A673 (cell line): ENCODE measurements around the gene NFATC3. TPM values are rescaled to one million over a fixed set of nuclear protein-coding genes. Genes with fewer than 3 reads are reported as not detected.

ENCODE experiments used
- BruUV-seq: library from RNA; stranded (reverse); fragments of 400-500 nt; replicated peaks from 2 replicates; lab custom pipeline; 2021; lab: Mats Ljungman, UMichigan
- CTCF ChIA-PET: fragments of 300-600 bp; sonication (Branson Sonifier 250); formaldehyde crosslinking; loops from one replicate; lab custom pipeline; 2022; ENCODE audit warnings: antibody characterized with exemption; lab: Charles Lee
- POLR2A ChIA-PET: fragments of 300-600 bp; sonication (Branson Sonifier 250); formaldehyde crosslinking; loops from one replicate; lab custom pipeline; 2022; ENCODE audit warnings: antibody characterized with exemption; ENCODE audit not compliant: low non-redundant PET; lab: Charles Lee
- DNase-seq: peaks from one replicate; pipeline ENCODE4 v3.0.0-alpha.2; 2015; ENCODE audit warnings: low spot score
- H3K27ac ChIP-seq: fragments of 200-600 bp; sonication (generic); 2 replicates; pipeline ENCODE4 v1.5.1; 2016; ENCODE audit warnings: mixed run types, low read depth, mild to moderate bottlenecking, mixed read lengths, antibody characterized with exemption, low read length; ENCODE audit not compliant: poor library complexity, severe bottlenecking
- H3K27me3 ChIP-seq: fragments of 200-600 bp; sonication (generic); replicated peaks from 2 replicates; pipeline ENCODE4 v1.6.1; 2017; ENCODE audit warnings: mixed run types, low read depth, mild to moderate bottlenecking, mixed read lengths, antibody characterized with exemption, low read length; ENCODE audit not compliant: insufficient read depth, poor library complexity
- H3K36me3 ChIP-seq: fragments of 200-600 bp; sonication (generic); 2 replicates; pipeline ENCODE4 v1.6.1; 2016; ENCODE audit warnings: mixed run types, mild to moderate bottlenecking, mixed read lengths, antibody characterized with exemption, low read length; ENCODE audit not compliant: insufficient read depth, poor library complexity, severe bottlenecking
- H3K4me1 ChIP-seq: fragments of 200-600 bp; sonication (generic); 2 replicates; pipeline ENCODE4 v1.6.1; 2017; ENCODE audit warnings: mixed run types, mild to moderate bottlenecking, mixed read lengths, antibody characterized with exemption, low read length; ENCODE audit not compliant: insufficient read depth, poor library complexity, severe bottlenecking
- H3K4me3 ChIP-seq: fragments of 200-600 bp; sonication (generic); 2 replicates; pipeline ENCODE4 v1.5.1; 2016; ENCODE audit warnings: low read depth, mixed run types, mild to moderate bottlenecking, mixed read lengths, low read length; ENCODE audit not compliant: poor library complexity, severe bottlenecking
- H3K9me3 ChIP-seq: fragments of 200-600 bp; sonication (generic); 2 replicates; pipeline ENCODE4 v1.6.1; 2016; ENCODE audit warnings: mixed run types, low read depth, mild to moderate bottlenecking, mixed read lengths, antibody characterized with exemption, low read length; ENCODE audit not compliant: poor library complexity, severe bottlenecking
- EZH2 ChIP-seq: fragments of 200-600 bp; sonication (generic); IDR thresholded peaks from 2 replicates; pipeline ENCODE4 v1.6.1; 2017; ENCODE audit warnings: borderline replicate concordance, low read depth, mild to moderate bottlenecking, mixed read lengths, antibody characterized with exemption, low read length; ENCODE audit not compliant: poor library complexity, severe bottlenecking
- intact Hi-C: fragments of 100-400 bp; cut with micrococcal nuclease; formaldehyde crosslinking; loops from one replicate; pipeline ENCODE4 v1.10.0; 2022; ENCODE audit not compliant: unreplicated experiment
- total RNA-seq: library from RNA; stranded (reverse); gene quantifications from 2 replicates; pipeline ENCODE4 v1.2.3, GENCODE V29; 2021
- TF ChIP-seq, protein P1 (sequence below): fragments of 300-800, 200-600 bp; sonication (generic); conservative IDR thresholded peaks from 2 replicates; pipeline ENCODE4 v1.5.1; 2017; ENCODE audit warnings: low read depth, mild to moderate bottlenecking, antibody characterized with exemption, low read length, moderate library complexity, mixed read lengths

NFATC3 gene
- total RNA-seq, 1 experiment from 2014 or later = 56.0 TPM

DNA sequence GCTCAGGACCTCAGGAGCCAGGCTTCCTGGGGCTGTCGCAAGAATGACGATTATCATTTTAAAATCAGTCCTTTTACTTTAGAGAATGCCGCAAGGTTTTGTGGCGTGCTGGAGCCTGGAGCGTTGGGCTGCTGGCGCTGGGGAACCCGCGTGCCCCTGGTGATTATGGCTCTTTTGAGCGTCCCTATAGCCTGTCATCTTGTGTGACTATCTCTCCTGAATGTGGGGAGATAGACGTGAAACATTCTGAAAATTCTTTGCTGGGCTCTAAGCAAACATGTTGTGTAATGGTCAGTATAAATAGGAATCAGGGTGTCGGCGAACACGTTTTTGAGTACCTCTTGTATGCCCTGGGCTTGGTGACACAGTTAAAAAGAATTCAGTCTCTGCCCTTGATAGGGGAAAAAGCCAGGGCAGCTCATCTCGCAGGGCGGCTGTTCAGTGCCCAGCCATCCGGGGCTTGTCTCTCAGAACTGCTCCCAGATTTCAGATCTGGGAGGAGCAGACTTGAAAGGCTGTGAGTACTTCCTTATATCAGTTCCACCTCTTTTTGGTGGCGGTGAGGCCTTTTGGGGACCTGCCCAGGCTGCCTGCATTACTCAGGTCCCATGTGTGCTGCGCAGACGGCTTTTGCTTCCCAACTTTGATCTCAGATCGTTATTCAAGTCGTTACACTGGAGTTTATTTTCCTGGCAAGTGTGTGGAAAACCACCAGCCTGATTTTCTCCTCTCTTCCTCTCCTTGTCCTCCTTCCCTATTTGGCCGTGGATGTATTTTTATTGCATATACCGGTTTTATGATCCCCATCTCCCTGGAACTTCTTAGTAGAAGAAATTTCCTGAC, 180.1 kb downstream of the NFATC3 start:
- peak; percentile 67 for DNase-seq
- no peaks in the 10 kb centered on the region for H3K9me3 ChIP-seq
- no peaks in the 10 kb centered on the region for H3K27me3 ChIP-seq
- ChIA-PET POLR2A (no interaction called here), CTCF (interaction anchor here (2.1 kb wide), 1 partner anchor 46 kb away, joined by 7 read pairs; the partner anchor contains the start of genes PRMT7 and SLC7A6OS)
- H3K36me3 ChIP-seq = no peaks in the 10 kb centered on the region
- intact Hi-C loops = loop anchor here (2.0 to 10.0 kb wide), 2 partner anchors 64 to 250 kb away; no protein-coding TSS in a partner anchor
- H3K27ac ChIP-seq = peak overlapping the region; percentile 93
- H3K4me1 ChIP-seq = peaks cover 11% of the 10 kb centered on the region
- TF ChIP-seq EZH2 = no peak
- TF ChIP-seq, protein P1, sequence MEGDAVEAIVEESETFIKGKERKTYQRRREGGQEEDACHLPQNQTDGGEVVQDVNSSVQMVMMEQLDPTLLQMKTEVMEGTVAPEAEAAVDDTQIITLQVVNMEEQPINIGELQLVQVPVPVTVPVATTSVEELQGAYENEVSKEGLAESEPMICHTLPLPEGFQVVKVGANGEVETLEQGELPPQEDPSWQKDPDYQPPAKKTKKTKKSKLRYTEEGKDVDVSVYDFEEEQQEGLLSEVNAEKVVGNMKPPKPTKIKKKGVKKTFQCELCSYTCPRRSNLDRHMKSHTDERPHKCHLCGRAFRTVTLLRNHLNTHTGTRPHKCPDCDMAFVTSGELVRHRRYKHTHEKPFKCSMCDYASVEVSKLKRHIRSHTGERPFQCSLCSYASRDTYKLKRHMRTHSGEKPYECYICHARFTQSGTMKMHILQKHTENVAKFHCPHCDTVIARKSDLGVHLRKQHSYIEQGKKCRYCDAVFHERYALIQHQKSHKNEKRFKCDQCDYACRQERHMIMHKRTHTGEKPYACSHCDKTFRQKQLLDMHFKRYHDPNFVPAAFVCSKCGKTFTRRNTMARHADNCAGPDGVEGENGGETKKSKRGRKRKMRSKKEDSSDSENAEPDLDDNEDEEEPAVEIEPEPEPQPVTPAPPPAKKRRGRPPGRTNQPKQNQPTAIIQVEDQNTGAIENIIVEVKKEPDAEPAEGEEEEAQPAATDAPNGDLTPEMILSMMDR = no peak
- no TSS peak for BruUV-seq
- H3K4me3 ChIP-seq = peak overlapping the region; percentile 89

DNA sequence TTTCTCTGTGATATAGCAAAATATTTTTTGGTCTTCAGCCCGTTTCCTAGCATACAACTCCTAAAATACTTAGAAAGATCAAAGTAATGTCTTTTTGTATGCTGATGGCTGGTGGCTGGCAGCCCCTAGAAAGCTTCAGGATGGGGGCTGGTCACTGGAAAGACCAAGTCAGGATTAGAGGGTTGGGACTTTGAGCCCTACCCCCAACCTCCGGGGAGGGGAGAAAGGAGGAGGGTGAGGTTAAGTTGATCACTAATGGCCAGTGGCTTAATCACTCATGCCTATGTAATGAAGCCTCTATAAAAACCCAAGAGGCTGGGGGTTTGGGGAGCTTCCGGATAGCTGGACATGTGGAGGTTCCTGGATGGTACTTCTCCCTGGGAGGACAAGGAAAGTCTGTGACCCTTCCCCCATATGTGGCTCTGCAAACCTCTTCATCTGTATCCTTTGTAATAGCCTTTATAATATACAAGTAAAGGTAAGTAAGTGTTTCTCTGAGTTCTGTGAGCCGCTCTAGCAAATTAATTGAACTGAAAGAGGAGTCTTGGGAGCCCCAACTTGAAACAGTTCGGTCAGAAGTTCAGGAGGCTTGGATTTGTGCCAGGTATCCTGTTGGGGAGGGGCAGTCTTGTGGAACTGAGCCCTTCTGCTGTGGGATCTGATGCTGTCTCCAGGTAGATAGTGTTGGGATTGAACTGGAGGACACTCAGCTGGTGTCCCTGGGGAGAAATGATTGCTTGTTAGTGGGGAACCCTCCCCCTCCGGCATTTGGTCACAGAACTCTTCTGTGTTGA, 182.6 kb downstream of the NFATC3 start:
- intact Hi-C loops = loop anchor here (10.0 kb wide), 1 partner anchor 247 kb away; no protein-coding TSS in a partner anchor
- BruUV-seq = no TSS peak
- no peaks in the 10 kb centered on the region for H3K9me3 ChIP-seq
- peaks cover 11% of the 10 kb centered on the region for H3K4me1 ChIP-seq
- no peaks in the 10 kb centered on the region for H3K36me3 ChIP-seq
- CTCF ChIA-PET = no interaction called here
- no peak for DNase-seq
- no peak overlapping the region for H3K27ac ChIP-seq
- H3K27me3 ChIP-seq = no peaks in the 10 kb centered on the region
- no peak overlapping the region for H3K4me3 ChIP-seq
- POLR2A ChIA-PET = no interaction called here
- TF ChIP-seq, protein P1 = no peak
- no peak for TF ChIP-seq EZH2

DNA sequence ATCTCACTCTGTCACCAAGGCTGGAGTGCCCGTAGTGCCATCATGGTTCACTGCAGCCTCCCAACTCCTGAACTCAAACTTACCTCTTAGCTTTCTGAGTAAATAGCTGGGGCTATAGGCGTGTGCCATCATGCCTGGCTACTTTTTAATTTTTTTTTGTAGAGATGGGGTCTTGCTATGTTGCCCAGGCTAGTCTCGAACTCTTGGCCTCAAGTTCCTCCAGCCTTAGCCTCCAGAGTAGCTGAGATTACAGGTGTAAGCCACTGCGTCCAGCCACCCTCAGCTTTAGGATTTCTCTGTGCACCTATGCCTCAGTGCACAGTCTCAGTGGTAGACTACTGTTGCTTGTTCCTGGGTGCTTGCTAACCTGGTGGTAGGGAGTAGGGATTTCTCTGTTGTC, 184.6 kb downstream of the NFATC3 start:
- no peak for DNase-seq
- H3K27me3 ChIP-seq = no peaks in the 10 kb centered on the region
- H3K9me3 ChIP-seq = no peaks in the 10 kb centered on the region
- no peak overlapping the region for H3K27ac ChIP-seq
- intact Hi-C loops = loop anchor here (10.0 kb wide), 1 partner anchor 245 kb away; no protein-coding TSS in a partner anchor
- no peak overlapping the region for H3K4me3 ChIP-seq
- TF ChIP-seq, protein P1 = no peak
- ChIA-PET POLR2A (no interaction called here), CTCF (no interaction called here)
- H3K36me3 ChIP-seq = peaks cover 4% of the 10 kb centered on the region
- H3K4me1 ChIP-seq = peaks cover 11% of the 10 kb centered on the region
- BruUV-seq = no TSS peak
